Measurements from ENCODE around the gene PRR29.
A peak's percentile ranks its signal among the peaks of the same experiment; 100 is the strongest.

PRR29 gene

GRCh38 chr17:63998050-63998720 lies at the start of gene PRR29:
TSS of gene PRR29 (plus strand) at chr17:63998351. CDS start at chr17:63998365, 14 bp downstream.
- peak; percentile 24 to 38 for DNase-seq

GRCh38 chr17:63948521-63948920 lies 49.6 kb upstream of the PRR29 start:
- DNase-seq, result no peak

- DNase-seq, result no peak
Measured at GRCh38 chr17:63949576-63950250, 48.4 kb upstream of the PRR29 start.

- no peak for DNase-seq
Measured at GRCh38 chr17:63950940-63951907, 46.9 kb upstream of the PRR29 start.

- peak in 1 of 2 donors; percentile 4 for DNase-seq
Measured at GRCh38 chr17:63954402-63955063, 43.6 kb upstream of the PRR29 start.

GRCh38 chr17:63955232-63955631 lies 42.9 kb upstream of the PRR29 start:
- DNase-seq, result no peak

GRCh38 chr17:63955791-63956190 lies 42.4 kb upstream of the PRR29 start:
- DNase-seq, result no peak

- DNase-seq, result no peak
Measured at GRCh38 chr17:63956296-63956920, 41.7 kb upstream of the PRR29 start.

GRCh38 chr17:63960006-63960405 lies 38.1 kb upstream of the PRR29 start:
- DNase-seq, result no peak

GRCh38 chr17:63960430-63960829 lies 37.7 kb upstream of the PRR29 start:
- DNase-seq, result no peak

GRCh38 chr17:63961355-63962212 lies 36.6 kb upstream of the PRR29 start:
- DNase-seq, result no peak

GRCh38 chr17:63962298-63962744 lies 35.8 kb upstream of the PRR29 start:
- DNase-seq, result no peak

- DNase-seq, result no peak
Measured at GRCh38 chr17:63963123-63963522, 35.0 kb upstream of the PRR29 start.

- no peak for DNase-seq
Measured at GRCh38 chr17:63966646-63967264, 31.4 kb upstream of the PRR29 start.

- no peak for DNase-seq
Measured at GRCh38 chr17:63967953-63968352, 30.2 kb upstream of the PRR29 start.

GRCh38 chr17:63969278-63969677 lies 28.9 kb upstream of the PRR29 start:
- DNase-seq, result no peak

- DNase-seq, result no peak
Measured at GRCh38 chr17:63972796-63973195, 25.4 kb upstream of the PRR29 start, which contains the start of gene SCN4A. TSS of gene SCN4A (minus strand) at chr17:63972918. CDS start at chr17:63972841, 77 bp downstream.

- DNase-seq, result no peak
Measured at GRCh38 chr17:63973247-63973646, 24.9 kb upstream of the PRR29 start.

GRCh38 chr17:63973930-63974593 lies 24.1 kb upstream of the PRR29 start:
- DNase-seq, result no peak

- no peak for DNase-seq
Measured at GRCh38 chr17:63974594-63975192, 23.5 kb upstream of the PRR29 start.

Measured in bone marrow (tissue), 2 donors.